Measurements from ENCODE around the gene SYNE2. TPM values are rescaled to one million over a fixed set of nuclear protein-coding genes. Genes with fewer than 3 reads are reported as not detected.

The SYNE2 gene
- total and polyA plus RNA-seq, 2 donors = 33.5 to 102 TPM

- H3K27ac ChIP-seq (ENCODE audit: low read depth) = no peak overlapping the region
- H3K36me3 ChIP-seq (ENCODE audit: insufficient read depth) = no peaks in the 10 kb centered on the region
- no peak overlapping the region for H3K4me3 ChIP-seq (ENCODE audit: low read depth, low read length)
- DNase-seq (ENCODE audit: extremely low spot score) = no peak
- no peaks in the 10 kb centered on the region for H3K4me1 ChIP-seq (ENCODE audit: insufficient read depth)
- 90% methylated on average over 9 of the region's 9 CpGs for WGBS
Measured at GRCh38 chr14:63938198-63939005, 85.6 kb downstream of the SYNE2 start.

GRCh38 chr14:63939006-63939270, 86.1 kb downstream of the SYNE2 start:
- no peak for DNase-seq (ENCODE audit: extremely low spot score)

GRCh38 chr14:63940387-63940786, 87.6 kb downstream of the SYNE2 start:
- DNase-seq (ENCODE audit: extremely low spot score) = no peak
- Histone ChIP-seq H3K36me3 (ENCODE audit: insufficient read depth) (no peaks in the 10 kb centered on the region), H3K4me3 (ENCODE audit: low read depth, low read length) (no peak overlapping the region), H3K27ac (ENCODE audit: low read depth) (no peak overlapping the region), H3K4me1 (ENCODE audit: insufficient read depth) (no peaks in the 10 kb centered on the region)
- 72% methylated on average over 4 of the region's 4 CpGs for WGBS

More at GRCh38 chr14:63939006-63939270, 86.1 kb downstream of the SYNE2 start:
- WGBS = 100% methylated on average over 1 of the region's 1 CpG
- H3K27ac ChIP-seq (ENCODE audit: low read depth) = no peak overlapping the region
- H3K4me1 ChIP-seq (ENCODE audit: insufficient read depth) = no peaks in the 10 kb centered on the region
- no peaks in the 10 kb centered on the region for H3K36me3 ChIP-seq (ENCODE audit: insufficient read depth)
- no peak overlapping the region for H3K4me3 ChIP-seq (ENCODE audit: low read depth, low read length)

- no peak for DNase-seq (ENCODE audit: extremely low spot score)
- no peak overlapping the region for H3K4me3 ChIP-seq (ENCODE audit: low read depth, low read length)
- H3K36me3 ChIP-seq (ENCODE audit: insufficient read depth) = peaks cover 2% of the 10 kb centered on the region
- no peaks in the 10 kb centered on the region for H3K4me1 ChIP-seq (ENCODE audit: insufficient read depth)
- 83% methylated on average over 3 of the region's 3 CpGs for WGBS
- H3K27ac ChIP-seq (ENCODE audit: low read depth) = no peak overlapping the region
Measured at GRCh38 chr14:63941023-63941422, 88.2 kb downstream of the SYNE2 start.

- H3K4me3 ChIP-seq (ENCODE audit: low read depth, low read length) = no peak overlapping the region
- H3K27ac ChIP-seq (ENCODE audit: low read depth) = no peak overlapping the region
- 94% methylated on average over 3 of the region's 3 CpGs for WGBS
- no peaks in the 10 kb centered on the region for H3K4me1 ChIP-seq (ENCODE audit: insufficient read depth)
- no peak for DNase-seq (ENCODE audit: extremely low spot score)
- peaks cover 5% of the 10 kb centered on the region for H3K36me3 ChIP-seq (ENCODE audit: insufficient read depth)
Measured at GRCh38 chr14:63949696-63950095, 96.9 kb downstream of the SYNE2 start.

GRCh38 chr14:63951021-63951420, 98.2 kb downstream of the SYNE2 start:
- Histone ChIP-seq H3K27ac (ENCODE audit: low read depth) (no peak overlapping the region), H3K4me3 (ENCODE audit: low read depth, low read length) (no peak overlapping the region), H3K36me3 (ENCODE audit: insufficient read depth) (peaks cover 2% of the 10 kb centered on the region), H3K4me1 (ENCODE audit: insufficient read depth) (no peaks in the 10 kb centered on the region)
- no peak for DNase-seq (ENCODE audit: extremely low spot score)
- WGBS = 87% methylated on average over 4 of the region's 4 CpGs

GRCh38 chr14:63951429-63951828, 98.6 kb downstream of the SYNE2 start:
- no peak for DNase-seq (ENCODE audit: extremely low spot score)
- H3K4me1 ChIP-seq (ENCODE audit: insufficient read depth) = no peaks in the 10 kb centered on the region
- H3K36me3 ChIP-seq (ENCODE audit: insufficient read depth) = peaks cover 2% of the 10 kb centered on the region
- WGBS = 86% methylated on average over 4 of the region's 4 CpGs
- H3K4me3 ChIP-seq (ENCODE audit: low read depth, low read length) = no peak overlapping the region
- no peak overlapping the region for H3K27ac ChIP-seq (ENCODE audit: low read depth)

- DNase-seq (ENCODE audit: extremely low spot score) = no peak
- H3K27ac ChIP-seq (ENCODE audit: low read depth) = no peak overlapping the region
- 81% methylated on average over 6 of the region's 6 CpGs for WGBS
- H3K36me3 ChIP-seq (ENCODE audit: insufficient read depth) = peaks cover 2% of the 10 kb centered on the region
- no peaks in the 10 kb centered on the region for H3K4me1 ChIP-seq (ENCODE audit: insufficient read depth)
- no peak overlapping the region for H3K4me3 ChIP-seq (ENCODE audit: low read depth, low read length)
Measured at GRCh38 chr14:63952053-63952932, 99.5 kb downstream of the SYNE2 start.

GRCh38 chr14:63952933-63953437, 100.2 kb downstream of the SYNE2 start:
- DNase-seq (ENCODE audit: extremely low spot score) = no peak

GRCh38 chr14:63956326-63956725, 103.5 kb downstream of the SYNE2 start:
- Histone ChIP-seq H3K36me3 (ENCODE audit: insufficient read depth) (peaks cover 1% of the 10 kb centered on the region), H3K4me3 (ENCODE audit: low read depth, low read length) (no peak overlapping the region), H3K4me1 (ENCODE audit: insufficient read depth) (no peaks in the 10 kb centered on the region), H3K27ac (ENCODE audit: low read depth) (no peak overlapping the region)
- no peak for DNase-seq (ENCODE audit: extremely low spot score)

More at GRCh38 chr14:63952933-63953437, 100.2 kb downstream of the SYNE2 start:
- Histone ChIP-seq H3K4me1 (ENCODE audit: insufficient read depth) (no peaks in the 10 kb centered on the region), H3K36me3 (ENCODE audit: insufficient read depth) (peaks cover 2% of the 10 kb centered on the region), H3K4me3 (ENCODE audit: low read depth, low read length) (no peak overlapping the region), H3K27ac (ENCODE audit: low read depth) (no peak overlapping the region)
- 91% methylated on average over 2 of the region's 2 CpGs for WGBS

- peaks cover 1% of the 10 kb centered on the region for H3K36me3 ChIP-seq (ENCODE audit: insufficient read depth)
- 52% methylated on average over 2 of the region's 2 CpGs for WGBS
- DNase-seq (ENCODE audit: extremely low spot score) = no peak
- no peaks in the 10 kb centered on the region for H3K4me1 ChIP-seq (ENCODE audit: insufficient read depth)
- H3K27ac ChIP-seq (ENCODE audit: low read depth) = no peak overlapping the region
- no peak overlapping the region for H3K4me3 ChIP-seq (ENCODE audit: low read depth, low read length)
Measured at GRCh38 chr14:63960926-63961567, 108.2 kb downstream of the SYNE2 start.

GRCh38 chr14:63962906-63963305, 110.1 kb downstream of the SYNE2 start:
- Histone ChIP-seq H3K36me3 (ENCODE audit: insufficient read depth) (peaks cover 5% of the 10 kb centered on the region), H3K4me3 (ENCODE audit: low read depth, low read length) (no peak overlapping the region), H3K4me1 (ENCODE audit: insufficient read depth) (no peaks in the 10 kb centered on the region), H3K27ac (ENCODE audit: low read depth) (no peak overlapping the region)
- 52% methylated on average over 2 of the region's 2 CpGs for WGBS
- DNase-seq (ENCODE audit: extremely low spot score) = peak; percentile 18

- H3K36me3 ChIP-seq (ENCODE audit: insufficient read depth) = peaks cover 5% of the 10 kb centered on the region
- WGBS = 63% methylated on average over 2 of the region's 2 CpGs
- no peak overlapping the region for H3K4me3 ChIP-seq (ENCODE audit: low read depth, low read length)
- DNase-seq (ENCODE audit: extremely low spot score) = no peak
- no peaks in the 10 kb centered on the region for H3K4me1 ChIP-seq (ENCODE audit: insufficient read depth)
- no peak overlapping the region for H3K27ac ChIP-seq (ENCODE audit: low read depth)
Measured at GRCh38 chr14:63963439-63963838, 110.6 kb downstream of the SYNE2 start.
